Activated CD4-positive, alpha-beta memory T cell treated with anti-CD3 and anti-CD28 coated beads for 36 hours (primary cell): Measurements from ENCODE around the gene TGM2. TPM values are rescaled to one million over a fixed set of nuclear protein-coding genes. Genes with fewer than 3 reads are reported as not detected.

Experiments used
- CTCF ChIA-PET: fragments of 350-600 bp; sonication (Branson Sonifier 250); formaldehyde crosslinking; loops from one replicate; lab custom pipeline; 2021; ENCODE audit warnings: antibody characterized with exemption, inconsistent platforms; lab: Charles Lee
- POLR2A ChIA-PET: fragments of 350-600 bp; sonication (Branson Sonifier 250); formaldehyde crosslinking; loops from one replicate; lab custom pipeline; 2021; ENCODE audit warnings: antibody characterized with exemption; lab: Charles Lee
- DNase-seq: peaks from one replicate; pipeline ENCODE4 v3.0.0-alpha.2; 2020
- H3K27ac Mint-ChIP-seq: one replicate; pipeline ENCODE4 v1.8.0; 2021; ENCODE audit warnings: mixed read lengths
- H3K27me3 Mint-ChIP-seq: one replicate; pipeline ENCODE4 v1.8.0; 2021; ENCODE audit warnings: mixed read lengths
- H3K36me3 Mint-ChIP-seq: one replicate; pipeline ENCODE4 v1.8.0; 2021; ENCODE audit warnings: mixed read lengths
- H3K4me1 Mint-ChIP-seq: one replicate; pipeline ENCODE4 v1.8.0; 2021; ENCODE audit warnings: low read depth, mixed read lengths
- H3K4me3 Mint-ChIP-seq: one replicate; pipeline ENCODE4 v1.8.0; 2021; ENCODE audit warnings: mild to moderate bottlenecking, mixed read lengths
- H3K9me3 Mint-ChIP-seq: one replicate; pipeline ENCODE4 v1.8.0; 2021; ENCODE audit warnings: mixed read lengths
- intact Hi-C: fragments of 100-400 bp; cut with micrococcal nuclease; formaldehyde crosslinking; loops from one replicate; pipeline ENCODE4 v1.15.1; 2023
- total RNA-seq, 2 experiments: library from RNA; stranded (reverse); gene quantifications; one replicate each; pipeline ENCODE4 v1.2.3, GENCODE V29; 2021

The TGM2 gene
- total RNA-seq, 2 experiments from 2014 or later, result not detected

DNA sequence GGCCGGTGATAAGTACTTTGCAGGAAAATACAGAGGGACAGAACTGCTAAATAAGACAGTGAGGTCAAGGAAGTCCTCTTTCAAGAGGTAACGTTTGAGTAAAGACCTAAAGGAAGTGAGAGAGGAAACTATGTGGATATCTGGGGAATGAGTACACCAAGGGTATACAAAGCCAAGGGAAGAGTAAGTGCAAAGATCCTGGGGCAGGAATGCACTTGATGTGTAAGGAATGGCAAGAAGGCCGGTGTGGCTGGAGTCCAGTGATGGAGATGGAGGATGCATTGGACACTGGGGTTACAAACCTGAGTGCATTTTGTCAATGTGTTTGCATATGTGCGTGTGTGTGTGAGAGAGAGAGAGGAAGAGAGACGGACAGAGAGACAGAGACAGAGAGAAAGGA is 32.1 kb upstream of the TGM2 start:
- Mint-ChIP-seq H3K4me1 (no peaks in the 10 kb centered on the region), H3K27me3 (no peaks in the 10 kb centered on the region), H3K27ac (no peak overlapping the region), H3K9me3 (no peaks in the 10 kb centered on the region), H3K4me3 (no peak overlapping the region), H3K36me3 (no peaks in the 10 kb centered on the region)
- intact Hi-C loops, result no loop called here
- no peak for DNase-seq
- ChIA-PET POLR2A (no interaction called here), CTCF (interaction anchor here (0.8 to 1.5 kb wide), 4 partner anchors 8 to 122 kb away, joined by 3 to 4 read pairs (median 4); no protein-coding TSS in a partner anchor)

DNA sequence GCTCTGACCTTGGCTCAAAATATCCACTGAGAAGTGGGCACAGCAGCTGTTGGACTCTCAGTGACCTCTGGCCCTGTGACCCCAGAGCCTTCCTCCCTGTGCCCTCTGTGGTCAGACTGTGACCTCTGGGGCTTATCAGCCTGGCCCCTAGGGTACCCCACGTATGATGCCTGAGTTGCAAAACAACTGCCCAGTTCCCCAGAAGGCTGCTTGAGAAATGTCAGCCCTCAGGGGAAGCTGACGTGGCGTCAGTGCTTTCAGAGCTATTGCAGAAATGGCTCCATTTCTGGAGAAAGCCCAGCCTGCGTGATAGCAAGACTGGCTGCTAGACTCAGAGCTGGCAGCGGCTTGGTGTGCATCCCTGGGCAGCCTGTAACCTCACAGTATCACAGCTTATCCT is 31.5 kb upstream of the TGM2 start:
- no peaks in the 10 kb centered on the region for H3K4me1 Mint-ChIP-seq
- H3K36me3 Mint-ChIP-seq, result no peaks in the 10 kb centered on the region
- DNase-seq, result no peak
- intact Hi-C loops, result no loop called here
- no peak overlapping the region for H3K4me3 Mint-ChIP-seq
- H3K27ac Mint-ChIP-seq, result no peak overlapping the region
- ChIA-PET POLR2A (no interaction called here), CTCF (interaction anchor here (0.8 to 1.5 kb wide), 3 partner anchors 9 to 121 kb away, joined by 3 to 4 read pairs (median 3); no protein-coding TSS in a partner anchor)
- H3K9me3 Mint-ChIP-seq, result no peaks in the 10 kb centered on the region
- no peaks in the 10 kb centered on the region for H3K27me3 Mint-ChIP-seq

- H3K4me1 Mint-ChIP-seq, result no peaks in the 10 kb centered on the region
- no peak overlapping the region for H3K27ac Mint-ChIP-seq
- no peaks in the 10 kb centered on the region for H3K27me3 Mint-ChIP-seq
- no peaks in the 10 kb centered on the region for H3K36me3 Mint-ChIP-seq
- no peak overlapping the region for H3K4me3 Mint-ChIP-seq
- CTCF ChIA-PET, result interaction anchor here (0.9 to 1.5 kb wide), 2 partner anchors 9 to 25 kb away, joined by 3 to 4 read pairs; no protein-coding TSS in a partner anchor
- no peak for DNase-seq
- intact Hi-C loops, result no loop called here
- H3K9me3 Mint-ChIP-seq, result no peaks in the 10 kb centered on the region
- POLR2A ChIA-PET, result no interaction called here
Observed at GRCh38 chr20:38196076-38196475, 31.0 kb upstream of the TGM2 start.

DNA sequence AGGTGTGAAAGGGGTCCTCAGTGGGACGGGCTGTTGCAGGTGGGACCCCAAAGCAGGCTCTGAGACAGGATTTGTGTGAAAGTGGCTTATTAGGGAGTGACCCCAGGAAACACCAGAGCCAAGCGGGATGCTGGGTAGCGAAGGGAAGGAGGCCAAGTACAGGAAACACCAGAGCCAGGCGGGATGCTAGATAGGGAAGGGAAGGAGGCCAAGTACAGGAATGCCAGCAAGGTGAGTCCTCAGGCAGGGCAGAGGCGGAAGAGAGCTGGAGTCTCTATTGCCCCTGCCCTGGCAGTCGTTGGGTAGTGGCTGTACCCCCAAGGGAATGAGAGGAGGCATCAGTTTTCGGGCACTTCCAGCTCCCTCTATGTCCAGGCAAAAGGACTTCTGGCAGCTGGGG is 30.5 kb upstream of the TGM2 start:
- ChIA-PET CTCF (interaction anchor here (0.9 kb wide), 1 partner anchor 26 kb away, joined by 3 read pairs; no protein-coding TSS in a partner anchor), POLR2A (no interaction called here)
- no peak for DNase-seq
- intact Hi-C loops, result no loop called here
- H3K4me1 Mint-ChIP-seq, result no peaks in the 10 kb centered on the region
- no peaks in the 10 kb centered on the region for H3K27me3 Mint-ChIP-seq
- no peaks in the 10 kb centered on the region for H3K36me3 Mint-ChIP-seq
- no peak overlapping the region for H3K27ac Mint-ChIP-seq
- H3K9me3 Mint-ChIP-seq, result no peaks in the 10 kb centered on the region
- H3K4me3 Mint-ChIP-seq, result no peak overlapping the region

DNA sequence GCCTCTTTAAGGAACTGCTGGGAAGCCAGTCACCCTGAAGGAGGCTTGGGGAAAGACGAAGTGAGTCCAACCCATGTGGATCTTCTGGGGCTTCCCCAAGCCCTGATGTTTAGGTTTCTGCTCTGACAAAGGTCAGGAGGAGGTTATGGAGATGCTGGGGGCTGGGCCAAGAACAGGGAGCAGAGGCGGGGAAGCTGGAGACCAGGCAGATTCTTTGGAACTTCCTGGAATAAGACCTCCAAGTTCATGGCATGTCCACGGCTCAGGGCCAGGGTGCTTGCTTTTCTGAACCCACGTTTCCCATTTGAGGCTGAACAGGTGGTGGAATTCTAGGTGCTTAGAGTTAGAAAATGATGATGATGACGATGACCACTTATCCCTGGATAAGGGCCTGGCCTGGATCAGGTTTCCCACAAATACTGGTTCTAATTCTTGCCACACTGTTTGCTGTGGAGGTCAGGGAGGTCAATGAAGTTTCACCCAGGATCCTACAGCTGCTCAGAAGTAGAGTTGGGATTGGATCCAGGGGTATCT is 30.0 kb upstream of the TGM2 start:
- Mint-ChIP-seq H3K9me3 (no peaks in the 10 kb centered on the region), H3K4me1 (no peaks in the 10 kb centered on the region), H3K27ac (no peak overlapping the region), H3K4me3 (no peak overlapping the region), H3K36me3 (no peaks in the 10 kb centered on the region), H3K27me3 (peaks cover under 1% of the 10 kb centered on the region)
- intact Hi-C loops, result no loop called here
- DNase-seq, result no peak
- POLR2A ChIA-PET, result no interaction called here
- CTCF ChIA-PET, result interaction anchor here (0.9 kb wide), 1 partner anchor 26 kb away, joined by 3 read pairs; no protein-coding TSS in a partner anchor

DNA sequence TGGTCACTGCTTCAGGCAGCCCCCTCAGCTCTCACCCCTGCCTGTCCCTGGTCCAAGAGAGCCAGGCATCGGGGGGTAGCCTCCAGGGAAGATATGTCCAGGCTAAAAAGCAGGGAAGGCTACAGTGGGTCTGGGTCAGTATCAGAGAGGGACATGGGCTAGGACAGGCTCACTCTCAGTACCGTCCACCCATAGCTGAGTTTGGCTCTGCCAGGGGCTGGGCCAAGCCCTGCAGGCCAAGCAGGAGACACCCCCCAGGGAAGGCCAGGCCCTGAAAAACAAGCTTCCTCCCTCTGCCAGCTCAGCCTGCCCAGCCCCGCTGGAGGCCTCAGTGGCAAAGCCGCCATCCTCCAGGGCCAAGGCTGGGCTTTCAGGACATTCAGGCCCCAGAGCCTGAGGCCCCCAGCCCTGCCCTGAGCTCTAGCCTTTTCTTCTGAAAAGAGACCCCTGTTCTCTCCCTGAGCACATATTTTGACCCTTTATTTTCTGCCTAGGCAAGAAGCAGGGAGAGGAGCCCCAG is 28.6 kb upstream of the TGM2 start:
- H3K4me1 Mint-ChIP-seq, result no peaks in the 10 kb centered on the region
- POLR2A ChIA-PET, result no interaction called here
- CTCF ChIA-PET, result no interaction called here
- intact Hi-C loops, result no loop called here
- peaks cover 3% of the 10 kb centered on the region for H3K27me3 Mint-ChIP-seq
- no peak overlapping the region for H3K27ac Mint-ChIP-seq
- no peaks in the 10 kb centered on the region for H3K36me3 Mint-ChIP-seq
- H3K9me3 Mint-ChIP-seq, result no peaks in the 10 kb centered on the region
- H3K4me3 Mint-ChIP-seq, result no peak overlapping the region
- no peak for DNase-seq

DNA sequence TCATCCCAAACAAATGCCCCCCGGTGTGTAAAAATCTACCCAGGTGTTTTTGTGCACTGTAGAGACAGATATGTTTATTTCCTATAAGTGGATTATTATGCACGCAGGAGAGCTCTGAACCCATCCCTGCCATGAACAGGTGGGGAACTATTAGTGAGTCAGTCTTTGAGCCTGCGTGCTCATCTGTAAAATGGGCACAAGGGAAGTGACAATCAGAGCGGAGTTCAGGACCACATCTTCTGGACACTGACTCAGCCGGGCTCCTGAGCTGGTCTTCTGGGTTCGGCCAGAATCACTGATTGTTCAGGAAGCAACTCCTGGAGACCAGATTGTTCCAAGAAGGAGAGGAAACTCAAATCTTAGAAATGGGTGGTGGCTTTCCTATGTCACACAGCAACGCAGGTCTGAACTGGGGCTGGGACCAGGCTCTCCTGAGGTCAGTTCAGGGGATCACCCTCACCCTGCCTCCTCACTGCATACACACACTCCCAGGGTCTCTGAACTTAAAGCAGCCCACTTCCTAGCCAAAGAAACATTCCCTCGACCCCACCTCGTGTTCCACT is 27.3 kb upstream of the TGM2 start:
- Mint-ChIP-seq H3K27me3 (peaks cover 3% of the 10 kb centered on the region), H3K4me1 (no peaks in the 10 kb centered on the region), H3K27ac (no peak overlapping the region), H3K4me3 (no peak overlapping the region), H3K36me3 (no peaks in the 10 kb centered on the region), H3K9me3 (no peaks in the 10 kb centered on the region)
- ChIA-PET POLR2A (no interaction called here), CTCF (interaction anchor here (0.8 kb wide), 1 partner anchor 28 kb away, joined by 3 read pairs; no protein-coding TSS in a partner anchor)
- intact Hi-C loops, result no loop called here
- DNase-seq, result no peak

GRCh38 chr20:38191654-38192053 is 26.6 kb upstream of the TGM2 start:
- no peak overlapping the region for H3K27ac Mint-ChIP-seq
- no peaks in the 10 kb centered on the region for H3K4me1 Mint-ChIP-seq
- no peaks in the 10 kb centered on the region for H3K36me3 Mint-ChIP-seq
- H3K4me3 Mint-ChIP-seq, result no peak overlapping the region
- POLR2A ChIA-PET, result no interaction called here
- CTCF ChIA-PET, result interaction anchor here (0.6 to 0.8 kb wide), 2 partner anchors 29 to 244 kb away, joined by 3 read pairs; partner anchors contain the start of gene SNHG17
- peaks cover 4% of the 10 kb centered on the region for H3K27me3 Mint-ChIP-seq
- no peak for DNase-seq
- intact Hi-C loops, result no loop called here
- no peaks in the 10 kb centered on the region for H3K9me3 Mint-ChIP-seq

DNA sequence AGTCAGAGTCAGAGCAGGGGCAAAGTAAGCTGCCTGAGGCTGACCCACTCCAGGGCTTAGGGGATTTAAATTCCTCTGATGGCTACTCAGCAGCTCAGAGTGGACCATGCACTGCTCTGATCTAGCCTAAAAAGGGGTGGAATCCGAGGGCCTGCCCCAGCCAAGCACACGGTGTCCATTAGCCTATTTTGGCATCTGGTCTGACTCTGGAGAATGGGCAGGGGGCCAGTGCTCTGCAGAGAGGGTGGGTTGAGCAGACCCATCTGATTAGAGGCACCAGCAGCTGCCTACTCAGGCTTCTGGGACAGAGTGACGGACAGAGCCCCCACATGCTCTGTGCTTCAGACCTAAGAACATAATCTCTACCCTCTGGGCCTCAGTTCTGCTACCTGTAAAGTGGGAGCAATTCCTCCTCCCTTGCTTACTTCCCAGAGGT is 25.9 kb upstream of the TGM2 start:
- ChIA-PET POLR2A (no interaction called here), CTCF (interaction anchor here (1.3 kb wide), 1 partner anchor 30 kb away, joined by 4 read pairs; no protein-coding TSS in a partner anchor)
- H3K36me3 Mint-ChIP-seq, result no peaks in the 10 kb centered on the region
- DNase-seq, result no peak
- H3K27me3 Mint-ChIP-seq, result peaks cover 6% of the 10 kb centered on the region
- intact Hi-C loops, result no loop called here
- H3K27ac Mint-ChIP-seq, result no peak overlapping the region
- no peaks in the 10 kb centered on the region for H3K9me3 Mint-ChIP-seq
- H3K4me3 Mint-ChIP-seq, result no peak overlapping the region
- no peaks in the 10 kb centered on the region for H3K4me1 Mint-ChIP-seq

- no peak overlapping the region for H3K4me3 Mint-ChIP-seq
- peaks cover 6% of the 10 kb centered on the region for H3K27me3 Mint-ChIP-seq
- H3K27ac Mint-ChIP-seq, result no peak overlapping the region
- DNase-seq, result no peak
- no peaks in the 10 kb centered on the region for H3K4me1 Mint-ChIP-seq
- H3K36me3 Mint-ChIP-seq, result no peaks in the 10 kb centered on the region
- no peaks in the 10 kb centered on the region for H3K9me3 Mint-ChIP-seq
- intact Hi-C loops, result no loop called here
- POLR2A ChIA-PET, result no interaction called here
- CTCF ChIA-PET, result interaction anchor here (1.3 kb wide), 1 partner anchor 31 kb away, joined by 4 read pairs; no protein-coding TSS in a partner anchor
Observed at GRCh38 chr20:38190166-38190565, 25.1 kb upstream of the TGM2 start.

- no peaks in the 10 kb centered on the region for H3K4me1 Mint-ChIP-seq
- peaks cover 12% of the 10 kb centered on the region for H3K27me3 Mint-ChIP-seq
- no peak overlapping the region for H3K4me3 Mint-ChIP-seq
- ChIA-PET CTCF (no interaction called here), POLR2A (no interaction called here)
- no peak for DNase-seq
- no peak overlapping the region for H3K27ac Mint-ChIP-seq
- no peaks in the 10 kb centered on the region for H3K9me3 Mint-ChIP-seq
- intact Hi-C loops, result no loop called here
- no peaks in the 10 kb centered on the region for H3K36me3 Mint-ChIP-seq
Observed at GRCh38 chr20:38187517-38187916, 22.4 kb upstream of the TGM2 start.

DNA sequence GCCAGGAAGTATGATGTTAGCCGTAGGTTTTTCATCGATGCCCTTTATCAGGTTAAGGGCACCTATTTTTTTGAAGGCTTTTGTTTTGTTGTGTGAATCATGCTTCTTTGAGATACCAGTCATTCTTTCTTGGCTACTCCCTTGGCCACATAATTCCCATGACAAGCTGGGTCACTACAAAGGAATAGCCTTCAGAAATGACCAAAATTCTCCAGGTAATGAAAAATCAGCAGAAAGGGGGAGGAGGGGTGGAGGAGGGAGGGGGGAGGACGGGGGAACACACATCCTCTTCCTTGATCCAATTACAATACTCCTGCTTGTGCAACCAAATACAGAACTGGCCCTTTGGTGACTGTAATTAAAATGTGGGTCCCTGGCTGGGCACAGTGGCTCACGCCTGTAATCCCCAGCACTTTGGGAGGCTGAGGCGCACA is 21.7 kb upstream of the TGM2 start:
- peaks cover 12% of the 10 kb centered on the region for H3K27me3 Mint-ChIP-seq
- no peak overlapping the region for H3K27ac Mint-ChIP-seq
- no peaks in the 10 kb centered on the region for H3K4me1 Mint-ChIP-seq
- intact Hi-C loops, result no loop called here
- no peak overlapping the region for H3K4me3 Mint-ChIP-seq
- ChIA-PET CTCF (no interaction called here), POLR2A (no interaction called here)
- no peak for DNase-seq
- no peaks in the 10 kb centered on the region for H3K36me3 Mint-ChIP-seq
- H3K9me3 Mint-ChIP-seq, result no peaks in the 10 kb centered on the region
